Measurements from ENCODE around the gene RUSF1. TPM values are rescaled to one million over a fixed set of nuclear protein-coding genes. Genes with fewer than 3 reads are reported as not detected.

The RUSF1 gene
- total and polyA plus RNA-seq, 9 of the 15 experiments (the other 6 are each of a cell fraction or from before 2014, with no cell fraction given) = 0.80 to 52.8 (median 27.6) TPM

- TF ChIP-seq ZBTB5 (IDR thresholded peaks at IDR 0.05) = no peak
Observed at GRCh38 chr16:31537362-31538242, 29.4 kb upstream of the RUSF1 start (continued).

DNA sequence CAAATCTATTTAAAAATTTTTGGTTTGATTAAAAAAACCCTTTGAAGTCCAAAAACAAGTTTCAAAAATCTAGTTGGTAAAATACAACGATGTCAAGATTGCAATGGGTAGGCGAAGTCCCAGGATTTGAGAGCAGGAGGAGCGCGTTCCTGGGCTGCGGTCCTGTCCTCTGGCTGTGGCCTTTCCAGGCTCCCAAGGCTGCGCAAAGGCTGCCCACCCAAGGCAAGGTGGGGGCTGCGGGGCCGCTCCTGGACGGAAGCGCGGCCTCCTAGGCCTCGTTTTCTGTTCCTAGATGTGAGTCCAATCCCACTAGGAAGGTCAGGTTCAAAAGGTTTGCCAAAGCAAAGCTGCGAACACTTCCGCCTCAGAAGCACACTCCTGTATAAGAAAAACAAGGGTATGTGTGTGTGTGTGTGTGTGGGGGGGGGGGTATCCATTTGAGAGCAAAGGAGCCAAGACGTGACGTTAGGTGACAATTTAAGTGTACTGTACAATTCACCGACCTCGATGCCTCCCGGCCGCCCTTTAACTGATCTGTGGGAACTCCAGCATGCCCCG is 28.7 kb upstream of the RUSF1 start:
- FAIRE-seq = no peak
- WGBS (ENCODE audit: insufficient coverage, low coverage, missing lambda C conversion rate) = 98% methylated on average over 20 of the region's 21 CpGs
- ChIA-PET POLR2A (interaction anchor here (1.5 kb wide), 1 partner anchor 17 kb away, joined by 4 read pairs; no protein-coding TSS in a partner anchor), CTCF (ENCODE audit: low intra/inter-chr PET ratio) (no interaction called here)
- DNase-seq (ENCODE audit: extremely low read depth in 1 of 4, low spot score in 3 of 4) = no peak
- in situ Hi-C loops (cut with MboI) = no loop called here
- H3K27me3 ChIP-seq (ENCODE audit: control insufficient read depth in 2 of 2, insufficient read depth in 2 of 2, low read length in 2 of 2) = no peaks in the 10 kb centered on the region
- peaks cover 7 to 16% of the 10 kb centered on the region in 2 experiments; a peak in 3 of 5 replicates for H3K4me1 ChIP-seq (replicated peaks in 1 of 2; ENCODE audit: control insufficient read depth in 2 of 2, insufficient read depth in 2 of 2, low read length in 2 of 2)
- H4K20me1 ChIP-seq (replicated peaks; ENCODE audit: control insufficient read depth, insufficient read depth, low read length) = no peaks in the 10 kb centered on the region
- no peak overlapping the region for H3K9ac ChIP-seq (ENCODE audit: insufficient read depth in 1 of 2, low read depth in 2 of 2, low read length in 2 of 2)
- H3K9me3 ChIP-seq (replicated peaks; ENCODE audit: control insufficient read depth, insufficient read depth, low read depth, low read length) = peaks cover 9% of the 10 kb centered on the region; the same call in 1 of the 2 replicates
- H3K4me3 ChIP-seq = no peak overlapping the region
- H3K4me2 ChIP-seq (ENCODE audit: insufficient read depth, low read length) = no peak overlapping the region
- intact Hi-C loops (cut with micrococcal nuclease) = no loop called here
- H3K36me3 ChIP-seq (ENCODE audit: control insufficient read depth, insufficient read depth, low read length) = no peaks in the 10 kb centered on the region
- no peaks in the 10 kb centered on the region for H3K9me1 ChIP-seq (ENCODE audit: control insufficient read depth, insufficient read depth, low read length)
- TF ChIP-seq CBFA2T2 (conservative IDR thresholded peaks at IDR 0.05) (no peak), ZZZ3 (IDR thresholded peaks at IDR 0.05) (no peak), CC2D1A (IDR thresholded peaks at IDR 0.05) (no peak), RAD51 (IDR thresholded peaks at IDR 0.05; ENCODE audit: borderline replicate concordance, low read depth) (no peak), ZKSCAN3 (CRISPR knock-in tag; IDR thresholded peaks at IDR 0.05) (no peak), PRMT5 (CRISPR knock-in tag; IDR thresholded peaks at IDR 0.05) (no peak), WHSC1 (IDR thresholded peaks at IDR 0.05; ENCODE audit: low read length) (no peak), NR3C1 (CRISPR knock-in tag; IDR thresholded peaks at IDR 0.05) (no peak), GATA2 (CRISPR knock-in tag; IDR thresholded peaks at IDR 0.05) (no peak)
- H3K27ac ChIP-seq (ENCODE audit: extremely low read depth, low read depth, low read length) = no peak overlapping the region
- ATAC-seq = no peak
- no TSS peak for BruUV-seq (replicated peaks)
- no peaks in the 10 kb centered on the region for H3K79me2 ChIP-seq (ENCODE audit: control insufficient read depth, insufficient read depth, low read length)
- no peak overlapping the region for H2AFZ ChIP-seq (ENCODE audit: low read depth, low read length)

All from K562 (cell line).